ENCODE measurements around the gene NMT2.

Gene NMT2

DNA sequence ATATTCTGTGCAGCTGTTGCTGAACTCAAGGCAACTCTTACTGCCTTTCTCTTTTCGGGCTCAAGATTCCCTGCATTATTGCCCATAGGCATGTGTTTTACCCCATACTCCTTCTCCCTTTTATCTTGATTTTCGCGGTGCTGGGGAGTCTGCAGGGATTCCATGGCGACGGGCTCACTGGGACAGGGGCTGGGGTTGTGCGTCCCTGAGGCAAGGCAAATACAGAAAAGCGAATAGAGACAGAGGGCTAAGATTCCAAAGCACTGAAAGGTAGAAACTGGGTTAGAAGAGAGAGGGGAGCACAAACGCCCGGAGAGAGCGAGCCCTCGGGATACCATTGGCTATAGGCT lies 71.9 kb downstream of the NMT2 start:
- H3K4me3 ChIP-seq (ENCODE audit: low read depth, low read length): peak overlapping the region; percentile 99
- TF ChIP-seq, protein P1, sequence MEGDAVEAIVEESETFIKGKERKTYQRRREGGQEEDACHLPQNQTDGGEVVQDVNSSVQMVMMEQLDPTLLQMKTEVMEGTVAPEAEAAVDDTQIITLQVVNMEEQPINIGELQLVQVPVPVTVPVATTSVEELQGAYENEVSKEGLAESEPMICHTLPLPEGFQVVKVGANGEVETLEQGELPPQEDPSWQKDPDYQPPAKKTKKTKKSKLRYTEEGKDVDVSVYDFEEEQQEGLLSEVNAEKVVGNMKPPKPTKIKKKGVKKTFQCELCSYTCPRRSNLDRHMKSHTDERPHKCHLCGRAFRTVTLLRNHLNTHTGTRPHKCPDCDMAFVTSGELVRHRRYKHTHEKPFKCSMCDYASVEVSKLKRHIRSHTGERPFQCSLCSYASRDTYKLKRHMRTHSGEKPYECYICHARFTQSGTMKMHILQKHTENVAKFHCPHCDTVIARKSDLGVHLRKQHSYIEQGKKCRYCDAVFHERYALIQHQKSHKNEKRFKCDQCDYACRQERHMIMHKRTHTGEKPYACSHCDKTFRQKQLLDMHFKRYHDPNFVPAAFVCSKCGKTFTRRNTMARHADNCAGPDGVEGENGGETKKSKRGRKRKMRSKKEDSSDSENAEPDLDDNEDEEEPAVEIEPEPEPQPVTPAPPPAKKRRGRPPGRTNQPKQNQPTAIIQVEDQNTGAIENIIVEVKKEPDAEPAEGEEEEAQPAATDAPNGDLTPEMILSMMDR (IDR thresholded peaks at IDR 0.05; ENCODE audit: borderline replicate concordance, insufficient read depth, low read depth, low read length): no peak

- H3K4me3 ChIP-seq (ENCODE audit: low read depth, low read length): no peak overlapping the region
- TF ChIP-seq, protein P1 (IDR thresholded peaks at IDR 0.05; ENCODE audit: borderline replicate concordance, insufficient read depth, low read depth, low read length): no peak
Measured at GRCh38 chr10:15092855-15093408, 75.6 kb downstream of the NMT2 start.

DNA sequence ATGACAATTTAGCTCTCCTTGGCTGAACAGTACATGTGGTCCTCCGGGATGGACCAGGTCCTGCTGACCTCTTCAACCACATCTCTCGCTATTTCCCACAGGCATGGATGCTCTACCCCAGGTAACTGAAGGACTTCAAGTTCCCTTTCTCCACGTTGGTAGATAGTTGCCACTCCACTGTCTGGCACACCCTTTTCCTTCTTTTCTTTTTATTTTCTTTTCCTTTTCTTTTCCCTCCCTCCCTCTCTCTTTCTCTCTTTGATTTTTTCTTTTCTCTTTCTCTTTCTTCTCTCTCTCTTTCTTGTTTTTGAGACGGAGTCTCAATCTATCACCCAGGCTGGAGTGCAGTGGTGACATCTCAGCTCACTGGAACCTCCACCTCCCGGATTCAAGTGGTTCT lies 77.1 kb downstream of the NMT2 start:
- TF ChIP-seq, protein P1 (IDR thresholded peaks at IDR 0.05; ENCODE audit: borderline replicate concordance, insufficient read depth, low read depth, low read length): no peak
- no peak overlapping the region for H3K4me3 ChIP-seq (ENCODE audit: low read depth, low read length)

- TF ChIP-seq, protein P1 (IDR thresholded peaks at IDR 0.05; ENCODE audit: borderline replicate concordance, insufficient read depth, low read depth, low read length): peak; percentile 38; the same call in 1 of the 2 replicates
- H3K4me3 ChIP-seq (ENCODE audit: low read depth, low read length): peak within 1 kb of the TSS; percentile 42
Measured at GRCh38 chr10:15088428-15089261, 79.8 kb downstream of the NMT2 start, which contains the start of gene ACBD7. Gene ACBD7, minus strand, starts transcription at chr10:15088776. Its CDS starts 48 bp downstream, at chr10:15088728.

GRCh38 chr10:15084502-15084922 lies 84.0 kb downstream of the NMT2 start:
- TF ChIP-seq, protein P1 (IDR thresholded peaks at IDR 0.05; ENCODE audit: borderline replicate concordance, insufficient read depth, low read depth, low read length): no peak
- no peak overlapping the region for H3K4me3 ChIP-seq (ENCODE audit: low read depth, low read length)

GRCh38 chr10:15083674-15084501 lies 84.6 kb downstream of the NMT2 start:
- TF ChIP-seq, protein P1 (IDR thresholded peaks at IDR 0.05; ENCODE audit: borderline replicate concordance, insufficient read depth, low read depth, low read length): no peak
- no peak overlapping the region for H3K4me3 ChIP-seq (ENCODE audit: low read depth, low read length)

All from GM12875 (cell line).